ENCODE results near the gene CEP350. TPM values are rescaled to one million over a fixed set of nuclear protein-coding genes. Genes with fewer than 3 reads are reported as not detected.
"Not testable (repeated sequence)": the region's sequence is repeated elsewhere in the genome, so short reads cannot be mapped to it uniquely, and the experiment has no call there.

Gene CEP350
- polyA plus RNA-seq, 1 donor = 31.9 TPM

GRCh38 chr1:179984101-179984500 is 29.5 kb downstream of the CEP350 start:
- DNase-seq (ENCODE audit: low read depth) = no peak

GRCh38 chr1:179984942-179985341 is 30.3 kb downstream of the CEP350 start:
- DNase-seq (ENCODE audit: low read depth) = no peak

GRCh38 chr1:179990847-179991246 is 36.2 kb downstream of the CEP350 start:
- no peak for DNase-seq (ENCODE audit: low read depth)

DNA sequence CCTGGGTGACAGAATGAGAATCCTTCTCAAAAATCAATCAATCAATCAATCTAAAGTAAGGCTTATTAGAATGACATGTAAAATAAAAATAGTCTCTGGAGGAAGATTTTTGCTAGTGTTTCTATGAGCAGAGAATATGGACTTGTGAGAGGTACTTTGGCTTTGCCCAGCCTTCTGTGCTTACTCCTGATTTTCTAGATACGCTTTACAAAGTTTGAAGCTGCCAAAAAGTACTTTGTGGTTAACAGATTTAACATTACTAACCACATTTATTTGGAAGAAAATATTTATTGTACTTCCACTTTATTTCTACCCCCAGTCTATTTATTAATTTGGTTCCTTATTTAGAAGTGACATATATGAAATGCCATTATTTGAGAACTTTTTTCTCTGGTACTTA is 41.0 kb downstream of the CEP350 start:
- DNase-seq (ENCODE audit: low read depth) = no peak

- DNase-seq (ENCODE audit: low read depth) = no peak
These were observed 41.5 kb downstream of the CEP350 start for GRCh38 chr1:179996099-179996498.

- no peak for DNase-seq (ENCODE audit: low read depth)
These were observed 46.0 kb downstream of the CEP350 start for GRCh38 chr1:180000575-180000974.

- no peak for DNase-seq (ENCODE audit: low read depth)
These were observed 47.8 kb downstream of the CEP350 start for GRCh38 chr1:180002437-180002836.

DNA sequence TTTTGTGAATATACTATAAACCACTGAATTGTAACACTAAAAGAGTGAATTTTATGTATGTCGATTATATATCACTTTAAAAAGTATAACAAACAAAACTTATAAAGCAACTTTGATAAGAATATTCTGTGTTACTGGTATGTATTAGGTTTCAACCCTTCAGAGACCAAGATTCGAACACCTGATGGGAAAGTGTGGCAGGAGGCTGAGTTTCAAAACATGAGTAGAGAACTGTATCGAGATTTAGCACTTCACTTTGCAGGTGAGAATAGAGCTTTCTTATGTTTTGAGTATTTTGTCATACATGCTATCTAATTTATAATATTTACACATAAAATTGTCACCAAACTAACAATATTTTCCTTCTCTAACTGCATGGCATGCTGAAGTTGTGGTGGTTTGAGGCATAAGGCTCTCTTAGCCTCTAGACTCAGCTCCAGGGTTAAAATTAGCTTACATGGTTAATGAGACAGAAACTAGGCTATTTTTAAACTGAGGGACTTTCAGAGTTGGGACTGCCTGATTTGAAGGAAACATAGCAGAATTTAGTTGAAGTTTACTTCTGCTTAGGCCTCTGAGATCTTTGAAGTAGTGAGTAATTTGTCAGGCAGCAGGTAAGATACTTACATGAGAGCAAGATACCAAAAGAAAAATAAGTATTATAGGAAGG is 48.6 kb downstream of the CEP350 start:
- DNase-seq (ENCODE audit: low read depth) = no peak

DNA sequence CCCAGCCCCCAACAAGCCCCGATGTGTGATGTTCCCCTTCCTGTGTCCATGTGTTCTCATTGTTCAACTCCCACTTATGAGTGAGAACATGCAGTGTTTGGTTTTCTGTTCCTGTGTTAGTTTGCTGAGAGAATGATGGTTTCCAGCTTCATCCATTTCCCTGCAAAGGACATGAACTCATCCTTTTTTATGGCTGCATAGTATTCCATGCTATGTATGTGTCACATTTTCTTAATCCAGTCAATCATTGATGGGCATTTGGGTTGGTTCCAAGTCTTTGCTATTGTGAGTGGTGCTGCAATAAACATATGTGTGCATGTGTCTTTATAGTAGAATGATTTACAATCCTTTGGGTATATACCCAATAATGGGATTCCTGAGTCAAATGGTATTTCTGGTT is 52.2 kb downstream of the CEP350 start:
- DNase-seq (ENCODE audit: low read depth) = not testable (repeated sequence)

DNA sequence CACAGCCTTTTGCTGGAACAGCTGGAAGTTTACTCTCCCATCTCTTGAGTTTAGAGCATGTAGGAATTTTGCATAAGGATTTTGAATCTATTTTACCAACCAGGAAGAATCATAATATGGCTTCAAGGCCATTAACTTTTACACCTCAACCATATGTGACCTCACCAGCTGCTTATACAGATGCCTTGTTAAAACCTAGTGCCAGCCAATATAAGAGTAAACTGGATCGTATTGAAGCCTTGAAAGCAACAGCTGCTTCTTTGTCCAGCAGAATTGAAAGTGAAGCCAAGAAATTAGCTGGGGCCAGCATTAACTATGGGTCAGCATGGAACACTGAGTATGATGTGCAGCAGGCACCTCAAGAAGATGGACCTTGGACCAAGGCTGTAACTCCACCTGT is 65.4 kb downstream of the CEP350 start:
- DNase-seq (ENCODE audit: low read depth) = no peak

DNA sequence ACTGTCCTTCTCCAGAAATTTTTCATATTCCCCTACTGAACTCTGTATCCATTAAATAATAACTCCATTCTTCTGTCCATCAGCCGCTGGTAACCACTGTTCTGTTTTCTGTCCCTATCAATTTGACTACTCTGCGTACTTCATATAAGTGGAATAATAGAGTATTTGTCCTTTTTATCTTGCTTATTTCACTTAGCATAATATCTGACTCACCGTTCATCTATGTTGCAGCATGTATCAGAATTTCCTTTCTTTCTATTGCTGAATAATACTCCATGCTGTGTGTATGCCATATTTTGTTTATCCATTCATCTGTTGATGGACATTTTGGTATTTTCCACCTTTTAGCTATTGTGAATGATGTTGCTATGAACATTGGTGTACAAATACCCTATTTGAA is 71.9 kb downstream of the CEP350 start:
- DNase-seq (ENCODE audit: low read depth) = no peak

GRCh38 chr1:180027949-180028445 is 73.4 kb downstream of the CEP350 start:
- no peak for DNase-seq (ENCODE audit: low read depth)

GRCh38 chr1:180028864-180029263 is 74.3 kb downstream of the CEP350 start:
- DNase-seq (ENCODE audit: low read depth) = no peak

DNA sequence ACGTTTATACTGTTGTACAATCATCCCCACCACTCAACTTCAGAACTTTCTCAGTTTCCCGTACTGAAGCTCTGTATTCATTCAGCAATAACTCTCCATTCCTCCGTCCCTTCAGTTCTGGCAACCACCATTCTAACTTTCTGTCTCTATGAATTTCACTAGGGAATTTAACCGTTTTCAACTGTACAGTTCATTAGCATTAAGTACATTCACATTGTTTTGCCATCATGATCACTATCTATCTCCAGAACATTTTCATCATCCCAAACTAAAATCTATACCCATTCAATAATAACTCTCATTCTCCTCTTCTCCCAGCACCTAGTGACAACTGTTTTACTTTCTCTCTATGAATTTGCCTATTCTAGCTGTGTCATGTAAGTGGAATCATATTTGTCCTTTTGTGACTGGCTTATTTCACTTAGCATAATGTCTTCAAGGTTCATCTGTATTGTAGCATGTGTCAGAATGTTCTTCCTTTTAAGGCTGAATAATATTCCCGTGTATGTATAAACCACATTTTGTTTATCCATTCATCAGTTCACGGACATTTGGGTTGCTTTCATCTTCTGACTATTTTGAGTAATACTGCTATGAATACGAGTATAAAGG is 75.0 kb downstream of the CEP350 start:
- no peak for DNase-seq (ENCODE audit: low read depth)

DNA sequence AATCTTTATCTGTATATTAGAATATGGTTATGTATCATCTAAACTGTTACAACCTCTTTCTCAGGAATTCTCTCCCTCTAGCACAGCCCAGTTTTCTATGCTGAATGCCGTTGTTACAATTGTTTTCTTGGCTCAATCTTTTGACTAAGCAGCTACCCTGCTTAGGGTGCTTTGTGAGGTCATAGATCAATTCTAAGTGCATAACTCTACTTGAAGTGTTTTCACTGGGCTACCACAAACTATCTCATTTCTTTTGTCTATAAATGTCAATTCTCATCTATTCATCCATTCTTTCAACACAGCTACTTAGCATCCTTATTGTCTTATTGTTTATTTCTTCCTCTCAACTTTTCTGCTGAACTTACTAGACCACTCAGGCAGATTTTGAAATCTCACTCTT is 77.1 kb downstream of the CEP350 start:
- no peak for DNase-seq (ENCODE audit: low read depth)

DNA sequence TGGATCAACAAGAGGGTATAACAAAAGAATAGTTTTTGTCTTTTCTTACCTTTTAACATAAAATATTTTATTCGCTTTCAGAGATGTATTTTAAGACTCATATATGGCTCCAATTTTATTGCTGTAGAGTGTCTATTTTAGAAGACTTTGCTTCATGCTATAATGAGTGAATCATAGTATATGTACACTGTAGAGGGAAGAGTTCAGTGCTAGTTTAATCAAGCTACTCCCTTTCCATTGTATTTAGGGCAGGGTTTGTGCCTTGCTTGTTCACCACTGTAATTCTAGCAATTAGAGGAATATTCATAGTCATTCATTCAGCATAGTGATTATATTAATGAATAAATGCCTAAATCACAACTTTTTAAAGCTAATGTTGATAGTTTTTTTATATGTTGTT is 78.8 kb downstream of the CEP350 start:
- no peak for DNase-seq (ENCODE audit: low read depth)

GRCh38 chr1:180040034-180040433 is 85.4 kb downstream of the CEP350 start:
- DNase-seq (ENCODE audit: low read depth) = no peak

GRCh38 chr1:180041582-180041981 is 87.0 kb downstream of the CEP350 start:
- no peak for DNase-seq (ENCODE audit: low read depth)

DNA sequence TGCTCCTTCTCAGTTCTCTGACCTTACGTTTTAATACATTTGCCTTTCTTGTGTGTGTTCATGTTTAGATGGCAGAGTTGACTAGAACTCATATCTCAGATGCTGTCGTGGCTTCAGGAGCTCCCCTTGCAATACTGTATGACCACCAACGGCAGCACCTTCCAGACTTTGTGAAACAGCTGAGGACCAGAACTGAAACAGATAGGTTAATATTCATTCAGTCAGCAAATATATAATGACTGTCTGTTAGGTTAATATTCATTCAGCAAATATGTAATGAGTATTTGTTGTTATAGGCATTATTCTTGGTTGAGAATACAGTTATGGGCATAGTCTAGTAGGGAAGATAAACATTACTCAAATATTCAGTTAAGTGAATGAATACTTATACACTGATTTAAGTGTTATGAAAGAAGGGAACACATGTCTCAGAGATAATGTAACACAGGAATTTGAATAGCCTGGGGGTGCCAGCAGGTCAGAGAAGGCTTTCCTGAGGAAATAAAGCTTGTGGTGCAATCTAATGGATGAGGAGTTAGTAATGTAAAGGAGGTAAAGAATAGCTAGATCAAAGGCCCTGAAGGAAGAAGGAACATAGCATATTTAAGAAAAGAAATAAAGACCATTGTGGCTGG is 88.5 kb downstream of the CEP350 start:
- no peak for DNase-seq (ENCODE audit: low read depth)

DNA sequence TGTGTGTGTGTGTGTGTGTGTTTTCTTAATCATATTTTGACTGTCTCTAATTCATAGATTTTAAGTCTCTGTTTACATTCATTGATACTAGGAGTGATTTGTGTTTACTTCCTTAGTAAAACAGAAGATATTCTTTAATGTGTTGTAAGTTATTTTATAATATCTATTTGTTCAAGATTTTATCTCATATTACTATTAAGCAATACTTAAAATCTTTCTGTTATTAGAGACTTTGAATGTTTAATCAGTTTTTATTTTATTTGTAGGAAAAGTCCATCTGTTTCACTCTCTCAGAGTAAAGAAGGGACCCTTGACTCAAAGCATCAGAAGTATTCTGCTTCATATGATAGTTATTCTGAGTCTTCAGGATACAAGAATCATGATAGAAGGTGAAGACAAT is 89.2 kb downstream of the CEP350 start:
- no peak for DNase-seq (ENCODE audit: low read depth)

DNA sequence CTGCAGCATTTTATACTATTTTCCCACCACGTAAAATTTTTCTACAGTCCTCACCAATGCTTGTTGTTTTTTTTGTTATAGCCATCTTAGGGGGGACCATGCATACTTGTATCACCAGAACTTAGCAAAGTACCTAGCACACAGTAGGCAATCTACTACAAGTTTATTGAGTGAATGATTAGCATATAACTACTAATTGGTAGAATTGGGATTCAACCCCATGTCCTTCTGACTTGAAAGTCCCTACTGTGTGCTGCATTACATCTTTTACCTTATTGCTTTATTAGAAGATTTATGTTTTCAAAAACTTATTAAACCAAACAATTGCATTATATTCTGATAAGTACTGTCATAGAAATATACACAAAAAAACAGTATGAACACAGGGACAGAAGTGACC is 92.1 kb downstream of the CEP350 start:
- no peak for DNase-seq (ENCODE audit: low read depth)

DNA sequence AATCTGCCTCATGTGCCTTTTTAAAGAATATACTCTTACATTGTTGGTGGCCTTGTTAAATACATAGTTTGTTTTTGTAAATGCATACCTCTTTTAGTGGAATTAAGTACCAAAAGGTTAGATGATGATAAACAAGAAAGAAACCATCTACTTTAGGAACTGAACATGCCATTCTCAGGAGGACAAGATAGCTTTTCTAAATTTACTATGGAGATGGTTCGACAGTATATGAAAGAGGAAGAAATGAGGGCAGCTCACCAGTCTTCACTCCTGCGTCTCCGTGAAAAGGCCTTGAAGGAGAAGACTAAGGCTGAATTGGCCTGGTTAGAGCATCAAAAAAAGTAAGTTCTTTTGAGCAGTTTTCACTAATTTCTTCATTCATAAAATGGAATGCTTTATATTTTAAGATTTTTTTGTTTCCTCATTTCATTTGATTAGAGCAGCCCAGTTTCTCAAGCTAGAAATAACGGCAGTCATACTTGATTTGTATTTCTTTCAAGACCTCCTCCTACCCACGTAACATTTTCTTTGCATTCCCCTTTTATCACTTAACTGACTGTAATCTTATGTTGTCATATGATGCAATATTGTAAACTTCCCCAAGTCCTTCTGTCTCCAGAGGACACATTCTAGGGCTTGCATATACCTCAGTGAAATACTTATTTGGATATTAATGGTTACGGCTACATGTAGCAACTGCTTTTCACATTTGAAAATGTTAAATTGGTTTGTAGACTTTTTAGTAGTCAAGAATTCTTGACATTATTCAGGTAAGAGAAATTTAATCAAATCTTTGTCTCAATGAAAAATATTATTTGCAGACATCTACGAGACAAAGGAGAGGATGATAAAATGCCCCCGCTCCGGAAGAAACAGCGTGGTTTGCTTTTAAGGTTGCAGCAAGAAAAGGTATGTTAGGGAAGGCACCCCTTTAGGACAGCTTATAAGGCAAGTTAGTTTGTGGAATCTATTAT is 99.3 kb downstream of the CEP350 start:
- DNase-seq (ENCODE audit: low read depth) = no peak
